CD1c-positive myeloid dendritic cell (primary cell): ENCODE measurements around the gene UPK3A.
A peak's percentile ranks its signal among the peaks of the same experiment; 100 is the strongest.

Source experiments
- DNase-seq: peaks from one replicate; pipeline ENCODE4 v3.0.0-alpha.2; 2016; ENCODE audit errors: extremely low spot score

UPK3A gene

GRCh38 chr22:45284705-45285262, at the start of gene UPK3A:
TSS of gene UPK3A (plus strand) at chr22:45284949. CDS start at chr22:45285014, 65 bp downstream.
- peak; percentile 52 for DNase-seq

DNA sequence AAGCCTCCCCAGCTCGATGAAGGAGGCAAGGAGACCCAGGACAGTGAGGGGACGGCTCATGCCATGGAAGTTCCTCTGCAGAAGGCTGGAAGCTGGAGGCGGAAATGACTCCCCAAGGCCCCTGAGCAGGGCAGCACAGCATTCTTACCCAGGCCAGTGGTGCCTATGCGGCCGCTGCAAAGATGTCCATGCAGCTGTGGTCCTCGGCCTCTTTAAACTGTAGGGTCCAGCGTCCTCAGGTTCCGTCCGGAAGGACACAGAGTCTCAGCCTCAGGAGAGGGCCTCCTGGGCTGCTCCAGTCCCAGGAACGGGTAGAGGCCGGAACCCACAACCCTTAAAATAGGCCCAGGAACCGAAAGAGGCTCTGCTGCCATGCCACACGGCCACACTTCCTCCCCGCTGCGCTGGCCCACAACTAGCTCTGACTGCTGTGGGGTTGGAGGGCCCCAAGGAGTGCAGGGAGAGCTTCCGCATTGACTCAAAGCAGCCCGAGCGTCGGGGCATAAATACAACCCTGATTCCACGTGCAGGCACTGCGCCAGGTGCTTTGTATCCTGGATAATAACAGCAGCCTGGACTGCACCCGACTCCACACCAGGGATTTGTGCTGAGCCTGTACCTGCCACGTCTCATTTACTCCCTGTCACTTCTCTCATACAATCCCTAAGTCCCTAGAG, 49.5 kb upstream of the UPK3A start:
- DNase-seq = peak; percentile 88

GRCh38 chr22:45235851-45236342, 48.9 kb upstream of the UPK3A start:
- DNase-seq = no peak

GRCh38 chr22:45237065-45237990, 47.4 kb upstream of the UPK3A start:
- no peak for DNase-seq

- no peak for DNase-seq
Measured at GRCh38 chr22:45238076-45238956, 46.4 kb upstream of the UPK3A start.

DNA sequence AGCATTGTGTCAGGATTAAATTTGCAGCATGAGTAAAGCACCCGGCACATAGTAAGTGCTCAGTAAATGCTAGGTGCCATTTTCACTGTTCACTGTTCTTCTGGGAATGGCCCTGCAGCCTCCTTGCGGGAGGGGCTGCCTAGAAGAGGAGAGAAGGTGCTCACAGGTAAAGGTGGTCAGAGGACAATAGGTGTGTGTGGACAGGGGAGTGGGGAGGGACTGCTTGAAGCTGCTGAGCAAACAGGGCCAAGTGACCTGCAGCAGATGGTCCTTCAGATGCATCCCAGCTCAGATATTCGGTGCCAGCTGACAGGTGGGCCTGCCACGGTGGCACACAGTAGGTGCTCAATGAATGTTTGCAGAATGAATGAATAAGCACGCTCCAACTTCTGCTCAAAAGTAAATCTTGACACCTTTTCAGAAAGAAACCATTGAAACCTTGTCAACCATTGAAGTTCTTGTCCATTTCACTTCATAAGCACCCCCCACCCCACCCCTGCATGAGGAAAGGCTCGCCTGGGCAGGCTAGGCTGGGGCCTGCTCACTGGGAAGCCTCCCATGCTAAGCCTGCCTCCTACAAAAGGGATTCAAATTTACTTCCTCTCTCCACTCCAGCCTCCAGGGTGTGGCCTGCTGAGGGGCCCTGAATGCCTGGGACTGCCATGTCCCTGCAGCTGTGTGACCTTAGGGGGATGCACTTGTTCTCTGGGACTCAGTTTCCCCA, 45.6 kb upstream of the UPK3A start:
- DNase-seq = peak; percentile 66

- DNase-seq = peak; percentile 11
Measured at GRCh38 chr22:45239681-45240051, 45.1 kb upstream of the UPK3A start.

DNA sequence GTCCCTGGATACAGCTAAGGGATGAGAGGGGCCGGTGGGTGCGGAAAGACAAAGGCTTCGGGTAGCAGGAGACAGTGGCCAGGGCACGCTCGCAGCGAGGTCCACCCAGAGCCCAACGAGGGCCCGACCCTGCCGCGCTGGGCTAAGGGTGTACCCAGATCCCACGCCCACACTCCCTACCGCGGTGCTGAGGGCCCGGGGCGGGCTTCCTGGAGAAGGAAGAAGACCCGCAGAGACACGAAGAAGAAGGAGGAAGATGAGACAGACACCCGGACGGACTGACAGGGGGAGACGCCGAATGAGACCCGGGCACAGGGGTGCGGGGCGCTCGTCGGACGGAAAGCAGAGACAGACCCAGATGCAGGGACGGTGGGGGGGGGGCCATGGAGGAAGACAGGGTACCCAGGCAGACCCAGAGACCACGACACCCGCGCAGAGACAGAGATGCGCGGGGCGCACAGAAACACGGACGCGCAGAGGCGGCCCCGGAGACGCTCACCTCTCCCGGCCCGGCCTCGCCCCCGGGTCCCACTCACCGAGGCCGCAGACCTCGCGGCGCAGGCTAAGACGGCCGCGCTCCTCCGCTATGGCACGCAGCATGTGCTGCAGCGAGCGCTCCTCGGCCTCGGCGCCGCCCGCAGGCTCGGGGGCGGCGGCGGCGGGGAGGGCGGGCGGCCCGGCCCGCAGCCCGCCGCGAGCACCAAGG, 44.5 kb upstream of the UPK3A start:
- peak; percentile 84 for DNase-seq

- peak; percentile 83 for DNase-seq
Measured at GRCh38 chr22:45240810-45241631, 43.7 kb upstream of the UPK3A start, which contains the start of gene KIAA0930. TSS of gene KIAA0930 (minus strand) at chr22:45240894. CDS start at chr22:45240703, 191 bp downstream.

DNA sequence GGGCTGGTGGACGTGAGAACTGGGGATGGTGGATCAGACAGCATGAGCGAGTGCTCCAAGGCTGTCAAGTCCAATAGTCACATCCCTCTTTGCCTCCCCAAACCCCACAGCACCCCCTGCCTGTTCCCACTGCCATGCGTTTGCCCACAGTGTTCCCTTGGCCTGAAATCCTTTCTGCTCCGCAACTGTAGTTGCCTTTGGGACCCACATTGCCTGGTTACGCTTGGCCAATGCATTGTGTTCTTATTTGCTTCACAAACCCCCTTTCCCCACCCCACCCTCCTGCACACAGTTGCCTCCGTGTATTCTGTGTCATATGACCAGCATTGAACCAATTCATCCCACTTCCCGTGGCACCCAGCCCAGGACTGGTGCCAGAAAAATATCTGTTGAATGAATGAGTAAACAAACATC, 42.0 kb upstream of the UPK3A start:
- peak; percentile 35 for DNase-seq

DNA sequence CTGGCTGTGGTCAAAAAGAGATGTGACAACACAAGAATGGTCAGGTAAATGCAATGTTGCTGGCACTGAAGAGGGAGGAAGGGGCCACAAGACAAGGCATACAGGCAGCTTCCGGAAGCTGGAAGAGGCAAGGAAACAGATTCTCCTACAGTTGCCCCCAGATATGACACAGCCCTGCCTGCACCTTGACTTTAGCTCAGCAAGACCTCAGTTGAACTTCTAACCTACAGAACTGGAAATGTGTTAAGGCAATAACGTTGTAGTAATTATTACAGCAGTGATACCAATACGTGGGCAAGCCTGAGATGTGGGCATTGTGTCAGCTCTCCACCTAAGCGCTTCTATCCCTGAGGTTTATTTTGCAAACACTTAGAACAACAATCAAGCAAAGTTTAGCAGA, 39.8 kb upstream of the UPK3A start:
- no peak for DNase-seq

DNA sequence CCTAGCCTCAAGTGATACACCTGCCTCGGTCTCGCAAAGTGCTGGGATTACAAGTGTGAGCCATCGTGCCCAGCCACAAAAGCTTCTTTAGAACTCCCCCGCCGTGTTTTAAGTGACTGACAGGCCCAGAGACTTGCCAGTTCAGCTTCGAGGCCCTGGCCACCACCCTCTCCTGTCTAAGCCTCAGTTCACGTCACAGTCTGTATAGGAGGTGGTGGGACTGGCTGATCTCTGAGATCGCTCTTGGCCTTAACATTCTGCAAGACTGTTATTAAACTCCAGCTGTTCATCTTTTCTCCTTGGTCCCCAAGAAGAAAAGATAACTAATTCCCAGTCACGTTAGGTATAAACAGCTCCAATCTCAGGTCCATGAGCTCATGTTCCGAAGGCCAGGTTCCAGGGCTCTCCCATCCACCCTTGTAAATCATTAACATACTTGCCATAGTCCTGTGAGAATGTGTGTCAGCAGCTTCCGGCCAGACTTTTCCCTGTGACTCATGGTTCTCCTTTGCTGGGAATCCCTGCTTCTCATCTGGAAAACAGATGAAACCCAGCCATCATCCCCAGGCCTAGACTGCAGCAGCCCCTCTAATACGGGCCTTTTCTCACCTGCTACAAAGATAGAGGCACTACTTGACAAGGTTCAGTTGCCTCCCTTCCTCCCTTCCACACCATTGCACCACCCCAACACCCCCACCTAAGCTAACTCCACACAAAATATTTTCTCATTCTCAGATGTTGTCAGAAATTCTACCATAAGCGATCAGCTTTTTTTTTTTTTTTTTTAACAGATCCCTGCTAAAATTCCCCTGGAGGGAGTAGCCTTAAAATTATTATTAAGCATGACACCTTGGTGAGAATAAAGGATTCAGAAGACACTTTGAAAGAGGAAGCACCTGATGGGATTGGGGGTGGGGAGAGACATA, 38.4 kb upstream of the UPK3A start:
- DNase-seq = no peak

DNA sequence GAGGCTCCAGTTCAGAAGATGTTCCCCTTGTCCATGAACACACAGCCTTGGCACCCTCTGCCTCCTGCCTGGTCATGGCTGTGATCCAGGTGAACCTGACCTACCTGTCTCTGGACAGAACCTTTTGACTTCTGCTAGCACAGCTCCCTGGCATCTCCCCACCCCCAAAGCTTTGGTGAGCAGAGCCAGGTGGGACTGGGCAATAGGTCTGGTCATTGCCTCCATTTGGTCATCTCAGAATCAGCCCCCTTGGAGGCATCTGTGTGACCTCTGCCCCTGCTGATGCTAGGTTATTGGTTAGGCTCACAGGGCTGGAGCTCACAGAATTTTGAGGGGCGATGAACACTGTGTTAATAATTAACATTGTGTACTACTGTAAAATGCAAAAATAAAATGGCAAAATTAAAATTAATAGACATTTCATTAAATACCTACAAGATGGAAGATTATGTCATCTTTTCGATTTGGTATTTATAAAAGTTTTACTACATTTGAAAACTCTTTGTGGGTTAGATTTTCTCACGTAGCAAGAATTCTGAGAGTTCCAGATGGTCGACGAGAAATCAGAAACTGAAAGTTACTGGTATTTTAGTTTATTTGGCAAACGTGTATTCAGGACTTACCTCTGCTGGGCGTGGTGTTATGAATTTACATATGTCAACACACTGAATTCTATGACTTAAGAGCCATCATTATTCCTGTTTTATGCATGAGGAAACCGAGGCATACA, 35.8 kb upstream of the UPK3A start:
- DNase-seq = no peak

DNA sequence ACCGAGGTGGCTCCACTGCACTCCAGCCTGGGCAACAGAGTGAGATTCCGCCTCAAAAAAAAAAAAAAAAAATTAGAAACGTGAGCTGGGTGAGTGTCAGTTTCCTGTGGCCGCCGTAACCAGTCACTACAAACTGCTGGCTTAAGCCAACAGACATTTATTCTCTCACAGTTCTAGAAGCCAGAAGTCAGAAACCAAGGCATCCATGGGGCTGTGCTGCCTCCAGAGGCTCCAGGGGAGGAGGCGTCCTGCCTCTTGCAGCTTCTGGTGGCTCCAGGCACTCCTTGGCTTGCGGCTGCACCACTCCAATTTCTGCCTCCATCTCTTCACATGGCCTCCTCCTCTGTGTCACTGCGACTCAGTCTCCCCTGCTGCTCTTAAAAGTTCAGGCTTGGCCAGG, 32.9 kb upstream of the UPK3A start:
- no peak for DNase-seq

GRCh38 chr22:45253039-45253641, 31.6 kb upstream of the UPK3A start:
- no peak for DNase-seq

- no peak for DNase-seq
Measured at GRCh38 chr22:45254388-45254787, 30.4 kb upstream of the UPK3A start.

GRCh38 chr22:45254789-45255278, 29.9 kb upstream of the UPK3A start:
- DNase-seq = no peak
